Vagina (tissue), 2 donors: ENCODE measurements around the gene PPP2R2D.

Experiments
- CTCF ChIP-seq, 3 experiments: fragments of 450-650 bp in 2 of 3; fragments of 200-600 bp in 1 of 3; sonication (generic) in 1 of 3; IDR thresholded peaks; one replicate each; pipeline ENCODE4 v1.5.1; 2017 to 2019; ENCODE audit warnings: antibody characterized with exemption in 3 of 3, mild to moderate bottlenecking in 2 of 3, moderate library complexity in 2 of 3
- POLR2A ChIP-seq, 2 donors: fragments of 450-650 bp; IDR thresholded peaks; one replicate each; pipeline ENCODE4 v1.6.1; 2017; ENCODE audit warnings: antibody characterized with exemption in 2 of 2, mild to moderate bottlenecking in 2 of 2, moderate library complexity in 2 of 2
- POLR2AphosphoS5 ChIP-seq, 2 donors: sonication (generic); formaldehyde crosslinking; IDR thresholded peaks; one replicate each; pipeline ENCODE4 v1.9.0; 2017; ENCODE audit warnings: antibody characterized with exemption in 2 of 2, mild to moderate bottlenecking in 2 of 2, low read depth in 1 of 2; ENCODE audit not compliant: insufficient read depth in 1 of 2

DNA sequence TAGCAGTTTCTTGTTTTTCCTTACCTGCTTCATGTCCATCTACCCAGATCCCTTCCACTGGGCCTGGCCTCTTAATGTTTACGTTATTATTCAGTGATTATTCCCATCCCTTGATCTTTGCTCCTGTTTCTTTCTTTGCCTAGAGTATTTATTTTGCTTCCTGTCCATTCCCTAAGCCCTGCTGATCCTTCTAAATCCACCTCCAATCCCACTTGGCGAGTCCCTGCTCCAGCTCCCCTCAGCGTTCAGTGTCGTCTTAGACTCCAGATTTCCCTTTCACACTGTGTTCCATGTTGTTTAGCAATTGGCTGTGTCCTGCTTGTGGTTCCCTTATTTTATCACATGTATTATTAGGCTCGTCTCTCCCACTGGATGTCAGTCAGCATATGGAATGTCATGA, 7.3 kb downstream of the PPP2R2D start:
- TF ChIP-seq POLR2AphosphoS5 (IDR thresholded peaks at IDR 0.05; ENCODE audit: insufficient read depth in 1 of 2, low read depth in 1 of 2) (no peak), CTCF (IDR thresholded peaks at IDR 0.05) (no peak), POLR2A (IDR thresholded peaks at IDR 0.05) (no peak)
